H9 (cell line): ENCODE data around the gene TCEA2. TPM values are rescaled to one million over a fixed set of nuclear protein-coding genes. Genes with fewer than 3 reads are reported as not detected.

Source experiments
- DNase-seq: peaks from one replicate; pipeline ENCODE4 v3.0.0-alpha.2; 2017
- H2AFZ ChIP-seq: one replicate; pipeline ENCODE4 v1.6.1; 2013; ENCODE audit warnings: mild to moderate bottlenecking, low read length, control low read depth, moderate library complexity
- H2AK5ac ChIP-seq: 2 replicates; pipeline ENCODE4 v1.6.1; 2013; ENCODE audit warnings: low read length, control low read depth, mixed read lengths; ENCODE audit not compliant: insufficient read length
- H2BK120ac ChIP-seq: one replicate; pipeline ENCODE4 v1.6.1; 2013; ENCODE audit warnings: low read depth, mild to moderate bottlenecking, low read length, control low read depth, inconsistent platforms; ENCODE audit not compliant: poor library complexity, severe bottlenecking
- H2BK12ac ChIP-seq: 2 replicates; pipeline ENCODE4 v1.6.1; 2013; ENCODE audit warnings: low read length, control low read depth, mixed read lengths, low read depth; ENCODE audit not compliant: insufficient read length
- H2BK15ac ChIP-seq: 2 replicates; pipeline ENCODE4 v1.6.1; 2013; ENCODE audit warnings: low read depth, low read length, control low read depth
- H2BK20ac ChIP-seq: one replicate; pipeline ENCODE4 v1.6.1; 2013; ENCODE audit warnings: low read depth, mild to moderate bottlenecking, low read length, control low read depth, inconsistent platforms; ENCODE audit not compliant: poor library complexity, severe bottlenecking
- H2BK5ac ChIP-seq: 2 replicates; pipeline ENCODE4 v1.6.1; 2013; ENCODE audit warnings: low read length, control low read depth, mixed read lengths; ENCODE audit not compliant: insufficient read length
- H3K14ac ChIP-seq: 2 replicates; pipeline ENCODE4 v1.6.1; 2013; ENCODE audit warnings: low read length, control low read depth; ENCODE audit not compliant: insufficient read depth
- H3K18ac ChIP-seq: 2 replicates; pipeline ENCODE4 v1.6.1; 2013; ENCODE audit warnings: low read depth, mild to moderate bottlenecking, mixed read lengths, low read length, control low read depth; ENCODE audit not compliant: insufficient read length
- H3K23ac ChIP-seq: 2 replicates; pipeline ENCODE4 v1.6.1; 2013; ENCODE audit warnings: low read length, control low read depth, mixed read lengths, low read depth; ENCODE audit not compliant: insufficient read length
- H3K23me2 ChIP-seq: 2 replicates; pipeline ENCODE4 v1.6.1; 2013; ENCODE audit warnings: low read depth, mild to moderate bottlenecking, mixed read lengths, low read length, control low read depth; ENCODE audit not compliant: insufficient read length, poor library complexity, severe bottlenecking
- H3K27ac ChIP-seq: 2 replicates; pipeline ENCODE4 v1.5.1; 2013; ENCODE audit warnings: low read length, control low read depth, mixed read lengths, low read depth; ENCODE audit not compliant: insufficient read length
- H3K27me3 ChIP-seq: 2 replicates; pipeline ENCODE4 v1.6.1; 2013; ENCODE audit warnings: low read length, control low read depth, inconsistent platforms; ENCODE audit not compliant: insufficient read depth
- H3K4ac ChIP-seq: 2 replicates; pipeline ENCODE4 v1.6.1; 2013; ENCODE audit warnings: low read depth, mild to moderate bottlenecking, control low read depth, inconsistent platforms, low read length, moderate library complexity
- H3K4me1 ChIP-seq: 2 replicates; pipeline ENCODE4 v1.6.1; 2013; ENCODE audit warnings: low read length, control low read depth, inconsistent platforms; ENCODE audit not compliant: insufficient read depth
- H3K4me2 ChIP-seq: 2 replicates; pipeline ENCODE4 v1.6.1; 2013; ENCODE audit warnings: low read length, control low read depth, mixed read lengths; ENCODE audit not compliant: insufficient read length, insufficient read depth
- H3K56ac ChIP-seq: 2 replicates; pipeline ENCODE4 v1.6.1; 2013; ENCODE audit warnings: low read depth, mild to moderate bottlenecking, mixed read lengths, low read length, control low read depth; ENCODE audit not compliant: insufficient read length
- H3K79me1 ChIP-seq: 2 replicates; pipeline ENCODE4 v1.6.1; 2013; ENCODE audit warnings: low read depth, mild to moderate bottlenecking, moderate library complexity, low read length, control low read depth, inconsistent platforms; ENCODE audit not compliant: insufficient read depth, poor library complexity, severe bottlenecking
- H3K79me2 ChIP-seq: 2 replicates; pipeline ENCODE4 v1.6.1; 2013; ENCODE audit warnings: low read length, control low read depth, inconsistent platforms; ENCODE audit not compliant: insufficient read depth
- H3K9ac ChIP-seq: 2 replicates; pipeline ENCODE4 v1.6.1; 2013; ENCODE audit warnings: low read length, control low read depth, mixed read lengths; ENCODE audit not compliant: insufficient read length; ENCODE audit errors: extremely low read depth
- H3K9me3 ChIP-seq: one replicate; pipeline ENCODE4 v1.6.1; 2013; ENCODE audit warnings: low read depth, low read length, inconsistent platforms; ENCODE audit not compliant: control insufficient read depth
- H3T11ph ChIP-seq: one replicate; pipeline ENCODE4 v1.6.1; 2013; ENCODE audit warnings: mild to moderate bottlenecking, low read length, control low read depth, inconsistent platforms
- H4K20me1 ChIP-seq: one replicate; pipeline ENCODE4 v1.6.1; 2013; ENCODE audit not compliant: control insufficient read depth, insufficient read length, insufficient read depth
- H4K5ac ChIP-seq: 2 replicates; pipeline ENCODE4 v1.6.1; 2013; ENCODE audit warnings: low read depth, mild to moderate bottlenecking, mixed read lengths, low read length, control low read depth; ENCODE audit not compliant: insufficient read length
- H4K8ac ChIP-seq: replicated peaks from 2 replicates; pipeline ENCODE4 v1.6.1; 2013; ENCODE audit warnings: low read length, control low read depth, mixed read lengths, low read depth; ENCODE audit not compliant: insufficient read length
- H4K91ac ChIP-seq: 2 replicates; pipeline ENCODE4 v1.6.1; 2013; ENCODE audit warnings: low read depth, mild to moderate bottlenecking, moderate library complexity, mixed read lengths, low read length, control low read depth; ENCODE audit not compliant: insufficient read length
- H3K27ac Mint-ChIP-seq, 3 experiments: 2 replicates in 2 of 3; 3 replicates in 1 of 3; pipeline ENCODE4 v1.8.0; 2020 to 2021; ENCODE audit warnings: mixed read lengths in 3 of 3, mild to moderate bottlenecking in 1 of 3, moderate library complexity in 1 of 3
- H3K27me3 Mint-ChIP-seq: 2 replicates; pipeline ENCODE4 v1.8.0; 2021; ENCODE audit warnings: low read depth, mild to moderate bottlenecking, moderate library complexity, mixed read lengths
- H3K36me3 Mint-ChIP-seq, 3 experiments: 2 replicates in 2 of 3; 3 replicates in 1 of 3; pipeline ENCODE4 v1.8.0; 2020 to 2021; ENCODE audit warnings: low read depth in 3 of 3, mixed read lengths in 3 of 3; ENCODE audit not compliant: insufficient read depth in 1 of 3
- H3K4me1 Mint-ChIP-seq, 2 experiments: 2 replicates each; pipeline ENCODE4 v1.8.0; 2020; ENCODE audit warnings: mixed read lengths in 2 of 2
- H3K4me3 Mint-ChIP-seq, 2 experiments: 2 replicates in 1 of 2; 3 replicates in 1 of 2; pipeline ENCODE4 v1.8.0; 2020 to 2021; ENCODE audit warnings: mild to moderate bottlenecking in 2 of 2, mixed read lengths in 2 of 2, moderate library complexity in 1 of 2
- H3K9me3 Mint-ChIP-seq, 2 experiments: 2 replicates in 1 of 2; 3 replicates in 1 of 2; pipeline ENCODE4 v1.8.0; 2020; ENCODE audit warnings: mild to moderate bottlenecking in 2 of 2, mixed read lengths in 2 of 2, moderate library complexity in 1 of 2
- WGBS: extraction: QIAGEN DNeasy Blood & Tissue Kit; methylation state at CpG from one replicate; pipeline ENCODE4 v1.1.7; 2013; ENCODE audit warnings: missing lambda C conversion rate, low lambda C conversion rate, mixed read lengths; ENCODE audit not compliant: insufficient read length; ENCODE audit errors: extremely low coverage; 5-methylcytosine and 5-hydroxymethylcytosine counted together
- total RNA-seq: library from RNA; stranded (reverse); gene quantifications from 2 replicates; pipeline ENCODE4 v1.2.1, GENCODE V29; 2021
- TF ChIP-seq, protein P1 (sequence below): fragments of 200-600 bp; sonication (generic); conservative IDR thresholded peaks from 3 replicates; pipeline ENCODE4 v1.8.0; 2021; ENCODE audit warnings: antibody characterized with exemption, mild to moderate bottlenecking

Gene TCEA2
- total RNA-seq, 1 experiment from 2014 or later = 51.7 TPM

- Histone ChIP-seq H3K4me1 (no peaks in the 10 kb centered on the region; the same call in 1 of the 2 replicates), H2BK120ac (no peak overlapping the region), H3K79me1 (no peaks in the 10 kb centered on the region), H3T11ph (no peak overlapping the region), H2AK5ac (no peak overlapping the region), H3K4ac (no peak overlapping the region), H3K23ac (no peak overlapping the region), H3K4me2 (no peak overlapping the region), H2BK5ac (no peak overlapping the region), H4K8ac (no peak overlapping the region), H2BK20ac (no peak overlapping the region), H4K5ac (no peak overlapping the region), H3K23me2 (no peaks in the 10 kb centered on the region), H3K27me3 (no peaks in the 10 kb centered on the region), H3K9me3 (no peaks in the 10 kb centered on the region), H2BK15ac (no peak overlapping the region), H3K14ac (no peak overlapping the region), H3K18ac (no peak overlapping the region), H3K79me2 (no peaks in the 10 kb centered on the region), H4K91ac (no peak overlapping the region), H3K27ac (no peak overlapping the region), H3K56ac (no peak overlapping the region), H2BK12ac (no peak overlapping the region), H2AFZ (no peak overlapping the region), H3K9ac (no peak overlapping the region), H4K20me1 (no peaks in the 10 kb centered on the region)
- Mint-ChIP-seq H3K9me3 (peaks cover 6 to 8% of the 10 kb centered on the region in 2 experiments), H3K27me3 (peaks cover 35% of the 10 kb centered on the region), H3K27ac (no peak overlapping the region), H3K4me3 (no peak overlapping the region), H3K36me3 (peaks cover under 1 to 2% (median under 1%) of the 10 kb centered on the region in 3 experiments; a peak in 5 of 7 replicates), H3K4me1 (peaks cover 6 to 11% of the 10 kb centered on the region in 2 experiments)
- no CpG with 5 or more reads among the region's 16 CpGs for WGBS
- DNase-seq = peak; percentile 54
- TF ChIP-seq, protein P1, sequence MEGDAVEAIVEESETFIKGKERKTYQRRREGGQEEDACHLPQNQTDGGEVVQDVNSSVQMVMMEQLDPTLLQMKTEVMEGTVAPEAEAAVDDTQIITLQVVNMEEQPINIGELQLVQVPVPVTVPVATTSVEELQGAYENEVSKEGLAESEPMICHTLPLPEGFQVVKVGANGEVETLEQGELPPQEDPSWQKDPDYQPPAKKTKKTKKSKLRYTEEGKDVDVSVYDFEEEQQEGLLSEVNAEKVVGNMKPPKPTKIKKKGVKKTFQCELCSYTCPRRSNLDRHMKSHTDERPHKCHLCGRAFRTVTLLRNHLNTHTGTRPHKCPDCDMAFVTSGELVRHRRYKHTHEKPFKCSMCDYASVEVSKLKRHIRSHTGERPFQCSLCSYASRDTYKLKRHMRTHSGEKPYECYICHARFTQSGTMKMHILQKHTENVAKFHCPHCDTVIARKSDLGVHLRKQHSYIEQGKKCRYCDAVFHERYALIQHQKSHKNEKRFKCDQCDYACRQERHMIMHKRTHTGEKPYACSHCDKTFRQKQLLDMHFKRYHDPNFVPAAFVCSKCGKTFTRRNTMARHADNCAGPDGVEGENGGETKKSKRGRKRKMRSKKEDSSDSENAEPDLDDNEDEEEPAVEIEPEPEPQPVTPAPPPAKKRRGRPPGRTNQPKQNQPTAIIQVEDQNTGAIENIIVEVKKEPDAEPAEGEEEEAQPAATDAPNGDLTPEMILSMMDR = no peak
Observed at GRCh38 chr20:64091770-64092169, 28.8 kb downstream of the TCEA2 start.
